Loucy (cell line): ENCODE measurements around the gene MAGEB6B.

Source experiments
- H2AFZ ChIP-seq: fragments of 200-600 bp; sonication (generic); 2 replicates; pipeline ENCODE4 v1.6.0; 2016; ENCODE audit warnings: antibody characterized with exemption, mild to moderate bottlenecking, low read length, moderate library complexity
- H3F3A ChIP-seq: fragments of 200-600 bp; 2 replicates; pipeline ENCODE4 v1.6.0; 2016; ENCODE audit warnings: antibody characterized with exemption, low read depth, mild to moderate bottlenecking
- H3K27me3 ChIP-seq: fragments of 200-600 bp; sonication (generic); 2 replicates; pipeline ENCODE4 v1.6.1; 2014; ENCODE audit warnings: low read length, mild to moderate bottlenecking; ENCODE audit not compliant: insufficient read depth, poor library complexity, severe bottlenecking
- H3K36me3 ChIP-seq: fragments of 200-600 bp; sonication (generic); 2 replicates; pipeline ENCODE4 v1.6.1; 2016; ENCODE audit warnings: low read length; ENCODE audit not compliant: insufficient read depth
- H3K4me1 ChIP-seq: fragments of 200-600 bp; sonication (generic); 2 replicates; pipeline ENCODE4 v1.5.1; 2014; ENCODE audit warnings: low read length, mild to moderate bottlenecking; ENCODE audit not compliant: insufficient read depth, poor library complexity, severe bottlenecking
- H3K4me2 ChIP-seq: fragments of 200-600 bp; sonication (generic); 2 replicates; pipeline ENCODE4 v1.6.0; 2014; ENCODE audit warnings: antibody characterized with exemption, low read length, low read depth, mild to moderate bottlenecking; ENCODE audit not compliant: poor library complexity, severe bottlenecking
- H3K4me3 ChIP-seq: fragments of 200-600 bp; sonication (generic); 2 replicates; pipeline ENCODE4 v1.5.1; 2014; ENCODE audit warnings: low read length, mild to moderate bottlenecking, mixed read lengths; ENCODE audit not compliant: poor library complexity, severe bottlenecking
- H3K79me2 ChIP-seq: fragments of 200-600 bp; sonication (generic); 2 replicates; pipeline ENCODE4 v1.6.1; 2014; ENCODE audit warnings: low read length; ENCODE audit not compliant: insufficient read depth
- H3K9ac ChIP-seq: fragments of 200-600 bp; sonication (generic); 2 replicates; pipeline ENCODE4 v1.6.0; 2014; ENCODE audit warnings: mild to moderate bottlenecking, low read depth, low read length, moderate library complexity; ENCODE audit not compliant: poor library complexity, severe bottlenecking
- H3K9me2 ChIP-seq: fragments of 200-600 bp; sonication (generic); replicated peaks from 2 replicates; pipeline ENCODE4 v1.6.1; 2016; ENCODE audit warnings: low read depth, low read length, mixed read lengths
- H3K9me3 ChIP-seq: fragments of 200-600 bp; sonication (generic); 2 replicates; pipeline ENCODE4 v1.6.1; 2014; ENCODE audit warnings: mild to moderate bottlenecking, antibody characterized with exemption, low read length, low read depth; ENCODE audit not compliant: insufficient read depth
- H4K20me1 ChIP-seq: fragments of 200-600 bp; sonication (generic); 2 replicates; pipeline ENCODE4 v1.6.0; 2014; ENCODE audit warnings: antibody characterized with exemption, low read length, mild to moderate bottlenecking; ENCODE audit not compliant: insufficient read depth, poor library complexity, severe bottlenecking
- CTCF ChIP-seq: fragments of 200-600 bp; sonication (generic); conservative IDR thresholded peaks from 2 replicates; pipeline ENCODE4 v1.5.1; 2014; ENCODE audit warnings: mild to moderate bottlenecking, antibody characterized with exemption, low read length
- EZH2phosphoT487 ChIP-seq: fragments of 200-600 bp; IDR thresholded peaks from 2 replicates; pipeline ENCODE4 v1.6.1; 2018; ENCODE audit warnings: antibody characterized with exemption, mild to moderate bottlenecking, moderate library complexity, borderline replicate concordance

MAGEB6B gene

GRCh38 chrX:26160301-26160700 lies at the start of gene MAGEB6B:
MAGEB6B (plus strand) TSS chrX:26160601; CDS start chrX:26160601, 0 bp downstream.
- Histone ChIP-seq H4K20me1 (no peaks in the 10 kb centered on the region), H2AFZ (no peak within 1 kb of the TSS)
- TF ChIP-seq CTCF (no peak), EZH2phosphoT487 (no peak)

GRCh38 chrX:26138274-26138673 lies 22.1 kb upstream of the MAGEB6B start, which contains the start of gene MAGEB18:
MAGEB18 (plus strand) TSS chrX:26138343; CDS start chrX:26138986, 643 bp downstream.
- Histone ChIP-seq H4K20me1 (no peaks in the 10 kb centered on the region), H3K27me3 (no peaks in the 10 kb centered on the region), H3K9me3 (no peaks in the 10 kb centered on the region), H3K4me1 (no peaks in the 10 kb centered on the region), H3K79me2 (no peaks in the 10 kb centered on the region), H3K4me3 (no peak within 1 kb of the TSS), H3K36me3 (no peaks in the 10 kb centered on the region), H3F3A (no peaks in the 10 kb centered on the region), H3K9ac (no peak within 1 kb of the TSS), H3K4me2 (no peak within 1 kb of the TSS), H3K9me2 (no peaks in the 10 kb centered on the region), H2AFZ (no peak within 1 kb of the TSS)
- no peak for TF ChIP-seq EZH2phosphoT487
- no peak for TF ChIP-seq CTCF

More at GRCh38 chrX:26160301-26160700, at the start of gene MAGEB6B:
- Histone ChIP-seq H3K79me2 (no peaks in the 10 kb centered on the region), H3K36me3 (no peaks in the 10 kb centered on the region), H3K4me3 (no peak within 1 kb of the TSS), H3K9ac (no peak within 1 kb of the TSS), H3K9me3 (no peaks in the 10 kb centered on the region), H3F3A (no peaks in the 10 kb centered on the region), H3K27me3 (no peaks in the 10 kb centered on the region), H3K4me1 (no peaks in the 10 kb centered on the region), H3K9me2 (no peaks in the 10 kb centered on the region), H3K4me2 (no peak within 1 kb of the TSS)

GRCh38 chrX:26146024-26146423 lies 14.4 kb upstream of the MAGEB6B start:
- Histone ChIP-seq H2AFZ (no peak overlapping the region), H3K27me3 (no peaks in the 10 kb centered on the region), H3K79me2 (no peaks in the 10 kb centered on the region), H3K4me1 (no peaks in the 10 kb centered on the region), H3K9me2 (no peaks in the 10 kb centered on the region), H3K4me3 (no peak overlapping the region), H3F3A (no peaks in the 10 kb centered on the region), H3K36me3 (no peaks in the 10 kb centered on the region), H3K4me2 (no peak overlapping the region), H3K9me3 (no peaks in the 10 kb centered on the region), H3K9ac (no peak overlapping the region), H4K20me1 (no peaks in the 10 kb centered on the region)
- no peak for TF ChIP-seq EZH2phosphoT487
- no peak for TF ChIP-seq CTCF
